Left ventricle myocardium inferior (tissue), 1 donor: Measurements from ENCODE around the gene NFIA. TPM values are rescaled to one million over a fixed set of nuclear protein-coding genes. Genes with fewer than 3 reads are reported as not detected.

Experiments used
- DNase-seq: peaks from one replicate; pipeline ENCODE4 v3.0.0-alpha.2; 2020
- H3K27ac ChIP-seq: fragments of 200-600 bp; replicated peaks from 2 replicates; pipeline ENCODE4 v1.8.0; 2021
- H3K27me3 ChIP-seq: fragments of 200-600 bp; 2 replicates; pipeline ENCODE4 v1.8.0; 2021; ENCODE audit warnings: low read depth
- H3K36me3 ChIP-seq: fragments of 200-600 bp; 2 replicates; pipeline ENCODE4 v1.8.0; 2021
- H3K4me1 ChIP-seq: fragments of 200-600 bp; 2 replicates; pipeline ENCODE4 v1.8.0; 2021
- H3K4me3 ChIP-seq: fragments of 200-600 bp; 2 replicates; pipeline ENCODE4 v1.8.0; 2021; ENCODE audit warnings: mild to moderate bottlenecking, moderate library complexity
- H3K9me3 ChIP-seq: fragments of 200-600 bp; replicated peaks from 2 replicates; pipeline ENCODE4 v1.8.0; 2021
- intact Hi-C: fragments of 100-400 bp; cut with micrococcal nuclease; formaldehyde crosslinking; loops from one replicate; pipeline ENCODE4 v1.11.0; 2022
- total RNA-seq: library from RNA; stranded (reverse); fragmentation: NEBNext Ultra II Directional; extraction: Animal tissue kit (Norgen Biotek cat#: 25700); gene quantifications from one replicate; pipeline ENCODE4 v1.2.1, GENCODE V29; 2021
- TF ChIP-seq, protein P1 (sequence below): fragments of 200-600 bp; IDR thresholded peaks from 2 replicates; pipeline ENCODE4 v1.8.0; 2021; ENCODE audit warnings: antibody characterized with exemption, mild to moderate bottlenecking, borderline replicate concordance
- donor health status: DM: no; HTN: yes; CAD: no; lungs with severe emphysema.

The NFIA gene
- total RNA-seq, 1 donor from 2014 or later, result 90.2 TPM

DNA sequence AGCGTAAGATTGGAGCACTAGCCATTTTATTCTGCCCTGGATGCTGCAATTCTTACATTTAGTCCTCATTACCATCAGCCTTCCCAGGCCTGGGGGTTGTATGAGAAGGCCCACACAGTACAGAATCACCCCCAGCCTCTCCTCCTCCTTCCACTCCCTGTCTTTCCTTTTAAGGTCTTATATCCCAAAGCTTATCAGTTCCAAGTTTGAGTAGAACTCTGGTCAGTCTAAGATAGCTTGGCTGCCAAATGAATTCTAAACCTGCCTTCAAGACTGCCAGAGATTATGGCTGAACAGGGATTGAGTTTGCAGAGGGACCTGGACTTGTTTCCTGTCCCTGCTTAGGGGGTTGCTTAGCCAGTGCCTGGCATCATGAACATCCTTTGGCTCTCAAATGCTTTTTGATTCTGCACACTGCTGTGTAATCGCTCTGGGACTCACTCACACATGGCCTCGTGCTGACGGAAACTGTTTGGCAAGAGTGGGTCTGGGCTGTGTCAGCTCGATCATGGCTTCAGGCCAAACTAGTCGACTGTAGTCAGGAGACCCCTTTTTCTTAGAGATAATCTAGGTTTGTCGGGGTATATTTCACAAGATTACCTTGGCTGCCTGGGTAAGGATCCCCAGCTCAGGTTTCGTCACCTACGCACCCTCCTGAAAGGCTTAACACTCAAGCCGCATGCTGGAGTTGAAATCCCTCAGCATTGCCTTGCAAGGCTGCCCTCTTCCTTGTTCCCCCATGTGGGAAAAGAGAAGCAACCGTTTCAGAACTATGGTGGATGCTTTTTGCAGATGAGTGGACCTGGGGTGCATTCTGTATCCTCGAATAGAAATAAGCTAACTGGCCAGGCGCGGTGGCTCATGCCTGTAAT lies 252.6 kb downstream of the NFIA start:
- Histone ChIP-seq H3K36me3 (peaks cover 4% of the 10 kb centered on the region), H3K4me3 (no peak overlapping the region), H3K4me1 (peaks cover 80% of the 10 kb centered on the region), H3K27ac (peak overlapping the region; percentile 76), H3K9me3 (no peaks in the 10 kb centered on the region), H3K27me3 (no peaks in the 10 kb centered on the region)
- TF ChIP-seq, protein P1, sequence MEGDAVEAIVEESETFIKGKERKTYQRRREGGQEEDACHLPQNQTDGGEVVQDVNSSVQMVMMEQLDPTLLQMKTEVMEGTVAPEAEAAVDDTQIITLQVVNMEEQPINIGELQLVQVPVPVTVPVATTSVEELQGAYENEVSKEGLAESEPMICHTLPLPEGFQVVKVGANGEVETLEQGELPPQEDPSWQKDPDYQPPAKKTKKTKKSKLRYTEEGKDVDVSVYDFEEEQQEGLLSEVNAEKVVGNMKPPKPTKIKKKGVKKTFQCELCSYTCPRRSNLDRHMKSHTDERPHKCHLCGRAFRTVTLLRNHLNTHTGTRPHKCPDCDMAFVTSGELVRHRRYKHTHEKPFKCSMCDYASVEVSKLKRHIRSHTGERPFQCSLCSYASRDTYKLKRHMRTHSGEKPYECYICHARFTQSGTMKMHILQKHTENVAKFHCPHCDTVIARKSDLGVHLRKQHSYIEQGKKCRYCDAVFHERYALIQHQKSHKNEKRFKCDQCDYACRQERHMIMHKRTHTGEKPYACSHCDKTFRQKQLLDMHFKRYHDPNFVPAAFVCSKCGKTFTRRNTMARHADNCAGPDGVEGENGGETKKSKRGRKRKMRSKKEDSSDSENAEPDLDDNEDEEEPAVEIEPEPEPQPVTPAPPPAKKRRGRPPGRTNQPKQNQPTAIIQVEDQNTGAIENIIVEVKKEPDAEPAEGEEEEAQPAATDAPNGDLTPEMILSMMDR, result no peak
- intact Hi-C loops, result loop anchor here (5.0 to 10.0 kb wide), 2 partner anchors 250 to 278 kb away; partner anchors contain the start of gene NFIA
- DNase-seq, result peak; percentile 57

DNA sequence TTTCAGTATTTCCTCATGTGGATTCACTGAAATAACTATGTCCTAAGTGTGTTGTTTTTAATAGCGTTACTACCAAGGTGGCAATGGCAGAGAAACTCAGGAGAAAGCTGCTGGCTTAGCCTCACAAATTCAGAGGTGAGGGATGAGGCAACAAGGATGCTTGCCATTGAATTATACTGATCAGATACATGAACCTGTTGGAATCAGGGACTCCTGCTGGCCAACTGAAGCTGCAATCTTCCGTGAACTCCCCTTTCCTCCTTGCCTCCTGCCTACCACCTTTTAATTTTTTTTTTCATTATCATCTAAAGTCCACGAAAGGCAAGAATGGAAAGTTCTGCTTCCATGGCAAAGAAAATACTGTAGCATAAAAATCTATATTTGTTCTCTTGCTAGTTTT lies 254.7 kb downstream of the NFIA start:
- TF ChIP-seq, protein P1, result peak; percentile 34
- H3K27ac ChIP-seq, result peak overlapping the region; percentile 87
- H3K9me3 ChIP-seq, result no peaks in the 10 kb centered on the region
- H3K4me3 ChIP-seq, result no peak overlapping the region
- H3K4me1 ChIP-seq, result peaks cover 67% of the 10 kb centered on the region
- intact Hi-C loops, result loop anchor here (5.0 to 10.0 kb wide), 2 partner anchors 252 to 280 kb away; partner anchors contain the start of gene NFIA
- peaks cover 4% of the 10 kb centered on the region for H3K36me3 ChIP-seq
- no peak for DNase-seq
- H3K27me3 ChIP-seq, result no peaks in the 10 kb centered on the region

DNA sequence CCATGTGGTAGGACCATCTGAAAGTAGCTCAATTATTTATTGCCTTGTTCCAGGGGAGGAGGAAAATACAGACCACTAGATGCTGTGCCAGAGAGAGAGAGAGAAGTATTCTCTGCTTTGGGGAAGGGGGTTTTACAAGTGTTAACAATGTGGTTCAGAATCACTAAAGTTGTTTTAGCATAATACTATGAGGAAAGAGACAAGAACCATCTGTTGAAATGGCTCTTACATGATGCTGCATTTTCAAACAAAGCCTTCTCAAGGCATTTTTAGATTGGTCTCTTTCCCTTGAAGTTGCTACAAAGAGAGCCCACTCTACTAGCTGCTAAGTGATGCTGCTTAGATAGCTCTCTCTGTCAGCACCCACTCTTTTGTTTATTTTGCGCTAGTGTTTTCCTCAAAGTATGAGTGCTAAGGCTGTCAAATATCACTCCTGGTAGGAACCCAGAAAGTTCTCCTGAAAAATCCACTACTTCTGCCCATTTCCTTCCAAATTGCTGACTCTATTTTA lies 255.1 kb downstream of the NFIA start:
- H3K27me3 ChIP-seq, result no peaks in the 10 kb centered on the region
- H3K27ac ChIP-seq, result peak overlapping the region; percentile 87
- TF ChIP-seq, protein P1, result no peak
- peaks cover 4% of the 10 kb centered on the region for H3K36me3 ChIP-seq
- H3K9me3 ChIP-seq, result no peaks in the 10 kb centered on the region
- H3K4me3 ChIP-seq, result peak overlapping the region; percentile 42
- H3K4me1 ChIP-seq, result peaks cover 63% of the 10 kb centered on the region
- DNase-seq, result no peak
- intact Hi-C loops, result loop anchor here (5.0 to 10.0 kb wide), 2 partner anchors 253 to 280 kb away; partner anchors contain the start of gene NFIA

DNA sequence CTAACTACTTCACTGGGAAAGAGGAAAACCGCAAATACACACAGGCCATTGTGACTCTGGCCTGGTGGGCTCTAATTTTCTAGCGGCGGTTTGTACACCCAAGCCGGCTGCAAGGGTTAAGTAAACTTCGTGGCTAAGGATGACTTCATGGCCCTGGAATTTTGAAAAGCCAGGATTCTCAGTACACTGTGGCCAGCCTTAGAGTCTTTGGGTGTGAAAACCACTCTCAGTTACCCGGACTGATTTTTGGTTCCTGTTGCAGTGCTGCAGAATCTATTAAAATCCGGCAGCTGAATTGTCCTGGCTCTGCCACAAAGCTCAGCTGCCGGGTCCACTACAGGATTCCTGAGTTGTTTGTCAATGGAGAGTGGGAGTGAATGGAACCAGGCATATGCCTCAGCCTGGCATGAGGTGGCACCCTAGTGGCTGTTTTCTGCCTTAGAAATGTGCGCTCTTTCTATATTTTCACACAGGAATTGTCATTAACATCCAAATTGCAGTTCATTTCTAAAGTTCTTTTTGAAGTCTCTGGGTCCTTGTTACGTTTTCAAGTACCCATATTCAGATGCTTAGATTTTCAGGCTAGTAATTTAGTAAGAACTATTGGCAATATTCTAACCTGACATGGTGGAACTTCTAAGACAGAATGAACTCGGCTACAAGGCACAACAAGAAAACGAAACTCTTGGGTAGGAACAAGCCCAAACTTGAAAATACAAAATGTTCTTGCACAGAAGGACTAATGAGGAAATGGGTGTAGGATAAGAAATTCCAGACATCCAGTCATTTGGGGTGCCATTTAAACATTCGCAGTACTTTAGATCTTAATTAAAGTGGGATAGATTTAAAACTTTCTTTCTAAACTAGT lies 255.9 kb downstream of the NFIA start:
- intact Hi-C loops, result loop anchor here (5.0 to 10.0 kb wide), 2 partner anchors 253 to 281 kb away; partner anchors contain the start of gene NFIA
- Histone ChIP-seq H3K4me1 (peaks cover 64% of the 10 kb centered on the region), H3K27me3 (no peaks in the 10 kb centered on the region), H3K9me3 (no peaks in the 10 kb centered on the region), H3K27ac (peak overlapping the region; percentile 87), H3K36me3 (peaks cover under 1% of the 10 kb centered on the region), H3K4me3 (peak overlapping the region; percentile 42)
- DNase-seq, result peak; percentile 65
- TF ChIP-seq, protein P1, result peak; percentile 80

DNA sequence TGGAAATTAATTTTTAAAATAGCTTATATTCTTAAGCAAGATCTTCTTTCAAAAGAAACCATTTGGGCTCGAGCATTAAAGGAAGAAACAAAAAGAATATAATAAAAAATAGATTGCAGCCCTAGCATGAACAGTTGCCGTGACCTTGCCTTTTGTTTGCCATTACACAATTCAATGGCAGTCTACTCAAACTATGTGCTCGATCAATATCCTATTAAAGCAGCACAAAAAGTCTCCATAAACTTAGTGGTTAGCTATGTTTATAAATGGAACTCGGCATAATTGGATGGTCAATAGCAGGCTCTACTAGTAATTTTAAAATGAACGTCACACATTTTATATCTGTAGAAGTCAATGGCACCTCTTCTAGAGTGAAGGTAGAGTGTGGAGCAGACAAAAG lies 256.5 kb downstream of the NFIA start:
- no peaks in the 10 kb centered on the region for H3K9me3 ChIP-seq
- no peak for DNase-seq
- H3K4me3 ChIP-seq, result peak overlapping the region; percentile 42
- H3K27me3 ChIP-seq, result no peaks in the 10 kb centered on the region
- peaks cover 68% of the 10 kb centered on the region for H3K4me1 ChIP-seq
- H3K36me3 ChIP-seq, result no peaks in the 10 kb centered on the region
- TF ChIP-seq, protein P1, result no peak
- intact Hi-C loops, result loop anchor here (5.0 to 10.0 kb wide), 2 partner anchors 254 to 282 kb away; partner anchors contain the start of gene NFIA
- peak overlapping the region; percentile 87 for H3K27ac ChIP-seq
